Kidney epithelial cell (primary cell): Measurements from ENCODE around the gene SNX25. TPM values are rescaled to one million over a fixed set of nuclear protein-coding genes. Genes with fewer than 3 reads are reported as not detected.

Experiments used
- DNase-seq: peaks from one replicate; pipeline ENCODE4 v3.0.0-alpha.2; 2010; ENCODE audit warnings: low read depth
- H3K27me3 ChIP-seq: 2 replicates; pipeline ENCODE4 v1.6.0; 2011; ENCODE audit warnings: low read length; ENCODE audit not compliant: control insufficient read depth, insufficient read depth
- H3K36me3 ChIP-seq: 2 replicates; pipeline ENCODE4 v1.5.1; 2011; ENCODE audit warnings: low read length; ENCODE audit not compliant: control insufficient read depth, insufficient read depth
- H3K4me3 ChIP-seq: 2 replicates; pipeline ENCODE4 v1.5.1; 2011; ENCODE audit warnings: low read depth, mild to moderate bottlenecking, control low read depth, low read length
- CTCF ChIP-seq: IDR thresholded peaks from 2 replicates; pipeline ENCODE4 v1.5.1; 2011; ENCODE audit warnings: mild to moderate bottlenecking, moderate library complexity, low read length, control low read depth, inconsistent platforms; ENCODE audit not compliant: insufficient read depth, poor library complexity, severe bottlenecking
- total RNA-seq: library from RNA; depleted of rRNA; stranded (reverse); fragments of >200 nt; gene quantifications from 2 replicates; pipeline ENCODE4 v1.2.3, GENCODE V29; 2015

SNX25 gene
- total RNA-seq, 1 donor from 2014 or later = 15.5 TPM

GRCh38 chr4:185278716-185279115 lies 69.3 kb downstream of the SNX25 start:
- no peak for DNase-seq
- TF ChIP-seq CTCF = no peak
- H3K36me3 ChIP-seq = no peaks in the 10 kb centered on the region
- H3K27me3 ChIP-seq = no peaks in the 10 kb centered on the region
- H3K4me3 ChIP-seq = no peak overlapping the region

GRCh38 chr4:185280608-185281007 lies 71.2 kb downstream of the SNX25 start:
- no peak overlapping the region for H3K4me3 ChIP-seq
- DNase-seq = no peak
- TF ChIP-seq CTCF = no peak
- H3K36me3 ChIP-seq = no peaks in the 10 kb centered on the region
- no peaks in the 10 kb centered on the region for H3K27me3 ChIP-seq

DNA sequence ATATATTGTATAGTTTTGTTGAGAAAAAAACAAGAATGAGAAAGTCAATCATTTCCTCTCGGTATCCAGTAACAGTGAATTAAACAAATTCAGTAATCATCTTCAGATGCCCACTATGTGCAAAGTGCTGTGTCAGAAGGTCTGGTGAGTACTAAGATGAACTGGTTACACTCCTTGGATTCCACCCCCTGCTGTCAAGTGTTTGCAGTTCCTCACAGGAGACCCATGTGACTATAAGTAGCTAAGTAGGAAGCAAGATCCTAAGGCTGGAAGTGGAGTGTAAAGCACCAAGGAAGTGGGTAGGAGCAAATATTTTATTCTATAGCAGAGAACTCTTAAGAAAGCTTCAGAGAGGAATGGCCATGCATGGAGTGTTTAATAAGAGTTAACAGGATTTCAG lies 73.6 kb downstream of the SNX25 start:
- no peak for TF ChIP-seq CTCF
- no peaks in the 10 kb centered on the region for H3K36me3 ChIP-seq
- H3K4me3 ChIP-seq = no peak overlapping the region
- no peaks in the 10 kb centered on the region for H3K27me3 ChIP-seq
- DNase-seq = no peak

- TF ChIP-seq CTCF = no peak
- Histone ChIP-seq H3K4me3 (no peak overlapping the region), H3K27me3 (no peaks in the 10 kb centered on the region), H3K36me3 (no peaks in the 10 kb centered on the region)
- DNase-seq = no peak
Measured at GRCh38 chr4:185283723-185284122, 74.3 kb downstream of the SNX25 start.

GRCh38 chr4:185285632-185286393 lies 76.4 kb downstream of the SNX25 start:
- H3K27me3 ChIP-seq = no peaks in the 10 kb centered on the region
- no peak for TF ChIP-seq CTCF
- no peak overlapping the region for H3K4me3 ChIP-seq
- no peaks in the 10 kb centered on the region for H3K36me3 ChIP-seq
- DNase-seq = no peak

GRCh38 chr4:185286571-185286970 lies 77.2 kb downstream of the SNX25 start:
- no peak for DNase-seq
- TF ChIP-seq CTCF = no peak

More at GRCh38 chr4:185286571-185286970, 77.2 kb downstream of the SNX25 start:
- Histone ChIP-seq H3K4me3 (no peak overlapping the region), H3K36me3 (no peaks in the 10 kb centered on the region), H3K27me3 (no peaks in the 10 kb centered on the region)
